EH (cell line): ENCODE data around the gene BCAR3.
A peak's percentile ranks its signal among the peaks of the same experiment; 100 is the strongest.
"Not testable (repeated sequence)": the region's sequence is repeated elsewhere in the genome, so short reads cannot be mapped to it uniquely, and the experiment has no call there.

ENCODE experiments used
- DNase-seq: peaks from one replicate; pipeline ENCODE4 v3.0.0-alpha.2; 2015; ENCODE audit warnings: low read depth

Gene BCAR3

DNA sequence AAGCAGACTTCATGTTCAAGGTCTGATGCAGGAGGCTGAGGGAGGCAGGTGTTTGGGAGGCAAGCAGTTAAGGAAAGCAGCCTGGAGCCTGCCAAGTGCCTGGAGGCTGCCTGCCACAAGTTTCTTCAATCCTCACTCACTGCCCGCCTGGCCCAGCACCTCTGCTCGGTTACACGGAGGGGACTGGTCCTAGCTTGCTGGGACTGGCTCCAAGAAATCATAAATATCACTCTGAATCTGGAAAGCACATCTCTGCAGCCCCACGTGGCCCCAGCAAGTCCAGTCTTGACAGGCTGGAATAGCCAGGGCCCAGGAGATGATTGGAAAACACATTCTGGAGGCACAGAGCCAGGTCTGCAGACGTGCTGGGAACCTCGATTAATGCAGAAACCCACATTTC, 83.9 kb downstream of the BCAR3 start:
- no peak for DNase-seq

DNA sequence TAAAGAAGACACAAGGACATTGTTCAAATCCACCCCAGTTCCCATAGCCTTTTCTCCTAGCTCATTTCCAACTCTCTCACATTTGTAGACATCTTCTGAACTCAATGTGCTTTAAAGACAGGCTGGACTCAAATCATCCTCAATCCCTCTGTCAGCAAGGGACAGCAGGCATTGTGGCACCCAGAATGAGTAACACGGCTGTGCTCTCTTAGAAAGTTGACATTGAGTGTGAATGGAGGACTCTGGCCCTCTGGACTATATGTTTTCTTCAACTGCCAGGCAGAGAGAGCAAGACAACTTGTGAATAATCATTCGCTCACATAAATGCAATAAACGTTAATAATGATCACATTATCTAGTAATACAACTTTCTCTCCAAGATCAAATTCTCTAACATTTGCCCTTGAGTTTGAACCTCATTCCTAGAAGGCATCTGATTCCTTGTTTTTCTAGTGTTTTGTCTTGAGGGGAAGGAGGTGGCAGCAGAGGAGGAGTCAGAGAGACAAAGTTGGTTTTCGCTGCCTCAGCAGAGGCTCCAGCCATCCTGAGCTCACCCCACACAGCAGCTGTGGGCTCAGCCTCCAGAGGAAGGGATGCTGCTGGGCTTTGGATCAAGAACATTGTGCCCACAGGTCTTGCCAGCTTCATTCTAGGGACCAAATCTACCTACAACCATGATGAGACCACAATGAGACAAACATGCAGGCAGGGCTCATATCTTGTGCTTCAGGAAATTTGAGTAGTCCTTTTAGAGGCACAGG, 85.1 kb downstream of the BCAR3 start:
- DNase-seq = no peak

DNA sequence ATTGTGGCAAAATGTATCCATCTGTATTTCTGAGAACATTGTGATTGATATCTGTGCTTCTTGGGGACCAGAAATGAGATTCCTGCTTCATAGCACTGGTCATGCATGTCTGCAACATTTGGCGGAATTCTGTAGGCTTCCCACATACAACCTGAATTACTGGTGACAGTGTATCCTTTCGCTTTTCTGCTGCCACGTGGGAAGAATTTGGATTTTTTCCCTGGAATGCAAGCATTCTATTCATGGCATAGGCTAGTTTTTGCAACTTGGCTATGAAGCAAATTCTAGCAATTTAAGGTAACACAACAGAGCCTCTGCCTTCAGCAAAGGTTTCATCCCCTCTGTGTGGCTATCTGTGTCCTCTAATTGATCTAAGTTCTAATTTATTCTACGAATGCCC, 85.9 kb downstream of the BCAR3 start:
- peak; percentile 51 for DNase-seq

DNA sequence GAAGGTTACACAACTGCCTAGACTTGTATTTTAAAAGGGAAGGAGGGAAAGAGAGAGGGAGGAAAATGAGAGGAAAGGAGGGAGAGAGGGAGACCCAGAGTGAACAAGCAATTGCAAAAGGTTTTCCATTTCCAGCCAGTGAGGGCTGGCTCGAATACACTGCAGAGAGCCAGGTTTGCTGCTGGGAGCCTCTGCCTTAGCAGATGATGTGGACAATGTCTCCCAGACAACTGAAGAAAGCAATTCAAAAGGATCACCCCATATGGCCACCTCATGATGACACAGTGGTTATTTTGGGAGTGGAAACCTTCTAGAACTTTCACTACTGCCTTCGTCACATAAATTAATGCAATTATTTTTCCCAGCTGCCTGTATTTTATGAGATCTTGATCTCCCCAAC, 86.4 kb downstream of the BCAR3 start:
- DNase-seq = peak; percentile 65

DNA sequence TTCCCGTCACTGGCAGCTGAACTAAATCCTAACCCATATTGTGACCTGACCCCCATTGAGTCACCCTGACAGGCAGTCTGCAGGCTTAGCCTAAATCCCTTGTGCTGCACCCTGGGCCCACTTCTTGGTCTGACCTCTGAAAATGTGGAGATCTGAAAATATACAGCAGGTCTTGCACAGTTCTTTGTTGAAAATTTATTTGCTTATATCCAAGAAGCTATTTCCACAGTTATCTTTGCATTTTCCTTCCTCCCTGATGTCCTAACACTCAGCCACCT, 87.1 kb downstream of the BCAR3 start:
- DNase-seq = no peak

DNA sequence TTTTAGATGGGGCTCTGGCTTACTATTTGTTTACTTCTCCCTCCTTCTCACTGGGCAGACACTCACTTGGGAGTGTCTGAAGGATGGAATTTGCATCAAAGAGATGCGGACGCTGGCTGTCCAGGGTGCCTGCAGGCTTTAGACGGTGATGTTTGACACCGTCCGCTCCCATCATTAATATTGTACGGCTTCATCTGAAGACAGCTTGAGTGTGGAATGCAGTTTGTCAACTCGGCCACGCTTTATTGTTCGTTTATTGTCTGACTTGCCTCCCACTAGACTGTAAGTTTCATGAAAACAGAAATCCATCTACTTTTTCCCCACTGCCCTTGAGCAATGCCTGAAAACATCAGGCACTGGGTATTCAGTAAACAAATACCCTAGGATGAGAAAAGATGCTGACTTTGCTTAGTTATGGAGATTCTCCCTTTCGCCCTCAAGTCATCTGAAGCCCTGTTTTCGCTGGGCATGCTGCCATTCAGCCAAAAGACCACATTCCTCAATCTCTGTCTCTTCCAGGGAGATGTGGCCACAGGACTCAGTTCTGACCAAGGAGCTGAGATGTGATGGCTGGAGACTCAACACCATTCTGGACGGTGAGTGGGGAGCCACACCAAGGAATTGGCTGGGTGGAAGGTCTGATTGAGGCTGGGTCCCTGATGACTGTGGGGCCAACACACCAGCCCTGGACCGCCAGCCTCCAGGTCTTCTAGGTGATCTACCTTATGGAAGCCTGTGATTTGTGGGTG, 87.6 kb downstream of the BCAR3 start:
- DNase-seq = peak; percentile 65

DNA sequence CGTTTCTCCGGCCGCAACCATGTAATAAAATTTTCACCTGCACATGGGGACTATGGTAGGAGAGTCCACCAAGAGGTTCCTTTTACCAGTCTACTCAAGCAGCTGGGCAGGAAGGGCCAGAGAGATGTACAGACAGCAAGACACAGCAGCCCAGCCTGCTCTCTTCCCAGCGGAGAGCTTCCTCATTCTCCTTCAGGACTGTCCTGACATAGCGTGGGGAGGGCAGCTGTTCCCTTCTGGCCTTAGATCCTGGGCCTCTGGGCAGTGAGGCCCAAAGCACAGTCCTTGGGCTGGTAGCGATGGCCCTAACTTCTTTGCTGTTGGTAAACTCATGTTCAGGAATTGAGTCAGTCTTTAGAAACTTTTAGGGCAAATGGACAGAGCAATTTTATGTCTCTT, 89.1 kb downstream of the BCAR3 start:
- no peak for DNase-seq

DNA sequence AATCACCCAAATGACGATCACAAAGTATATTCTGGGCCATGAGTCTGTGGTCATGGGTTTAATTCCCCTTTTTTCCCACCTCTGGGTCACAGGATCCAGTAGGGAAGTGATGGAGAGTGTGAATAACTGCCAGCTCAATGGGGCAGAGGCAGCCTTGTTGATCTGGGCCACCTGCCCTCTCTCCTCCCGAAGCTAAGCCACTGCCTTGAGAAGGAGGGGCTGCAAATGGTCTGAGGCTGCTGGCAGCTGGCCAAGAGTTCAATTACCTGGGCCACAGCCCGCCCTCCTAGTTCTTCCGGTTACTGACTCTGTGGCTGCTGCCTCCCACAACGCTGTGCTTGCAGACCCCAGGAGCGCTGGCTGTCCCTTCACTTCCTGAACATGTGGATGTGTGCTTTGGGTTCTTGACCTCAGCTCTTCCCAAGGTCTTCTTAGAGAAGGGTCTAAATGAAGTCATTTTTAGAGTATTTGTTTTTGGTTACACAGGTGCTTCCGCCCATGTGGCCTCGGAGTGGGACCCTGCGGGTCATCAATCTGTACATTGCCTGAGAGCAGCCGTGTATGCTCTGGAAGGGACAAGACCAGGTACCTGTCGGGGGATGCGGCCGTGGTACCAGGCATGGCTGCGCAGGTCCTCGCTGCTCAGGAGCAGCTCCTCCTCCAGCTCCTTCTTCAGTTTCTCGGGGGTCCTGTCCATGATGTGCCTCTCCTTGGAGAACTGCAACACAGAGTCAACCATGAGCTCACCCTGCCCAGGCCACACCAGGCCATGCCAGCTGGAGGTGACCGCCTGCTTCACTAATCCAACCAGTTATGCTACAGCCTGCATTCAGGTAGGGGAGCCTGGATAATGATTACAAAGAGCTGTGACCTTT, 89.7 kb downstream of the BCAR3 start:
- DNase-seq = no peak

DNA sequence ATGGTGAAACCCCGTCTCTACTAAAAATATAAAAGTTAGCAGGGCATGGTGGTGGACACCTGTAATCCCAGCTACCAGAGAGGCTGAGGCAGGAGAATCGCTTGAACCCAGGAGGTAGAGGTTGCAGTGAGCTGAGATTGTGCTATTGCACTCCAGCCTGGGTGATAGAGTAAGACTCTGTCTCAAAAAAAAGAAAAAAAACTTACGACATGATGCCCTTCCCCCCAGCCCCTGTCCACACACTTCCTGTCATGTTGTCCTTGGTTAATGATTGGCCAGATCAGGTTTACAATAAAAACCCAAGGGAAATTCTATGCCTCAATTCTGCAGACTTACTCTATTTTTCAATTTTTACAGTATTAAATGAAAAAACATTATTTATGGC, 90.4 kb downstream of the BCAR3 start:
- DNase-seq = not testable (repeated sequence)

DNA sequence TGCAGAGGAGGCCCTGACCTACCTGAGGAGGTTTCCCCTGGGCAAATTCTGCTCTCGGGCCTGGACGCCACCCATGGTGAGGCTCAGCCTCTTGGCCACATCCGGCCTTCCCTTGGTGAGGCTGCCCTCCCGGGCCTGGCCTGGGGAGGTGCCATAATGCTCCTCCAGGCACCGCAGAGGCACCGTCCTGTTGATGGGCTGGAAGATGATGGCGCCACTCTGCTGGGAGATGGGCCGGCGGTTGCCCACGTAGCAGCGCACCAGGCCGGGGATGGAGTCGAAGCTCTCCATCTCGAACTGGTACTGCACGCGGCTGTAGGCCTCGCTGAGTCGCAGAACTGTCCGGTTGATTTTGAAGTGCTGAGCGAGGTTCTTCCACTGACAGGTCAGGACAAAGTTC, 92.7 kb downstream of the BCAR3 start:
- no peak for DNase-seq

DNA sequence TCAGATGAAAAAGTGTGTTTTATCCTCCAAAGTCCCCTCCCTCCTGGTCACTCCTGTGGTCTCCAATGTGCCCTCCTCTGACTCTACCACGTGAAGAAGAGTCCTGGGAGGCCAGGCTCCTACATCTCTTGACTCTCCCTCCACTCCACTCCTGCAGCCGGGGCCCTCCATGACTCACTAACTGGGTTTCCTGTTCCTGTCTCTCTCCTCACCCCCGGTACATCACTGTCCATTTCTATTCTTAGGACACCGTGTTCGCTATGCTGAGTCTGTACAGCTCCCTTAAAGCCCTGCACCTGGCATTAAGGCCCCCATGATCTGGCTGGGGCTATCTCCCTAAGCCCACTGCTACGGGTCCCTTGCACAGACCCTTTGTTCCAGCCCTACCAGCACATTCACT, 93.4 kb downstream of the BCAR3 start:
- DNase-seq = peak; percentile 64

DNA sequence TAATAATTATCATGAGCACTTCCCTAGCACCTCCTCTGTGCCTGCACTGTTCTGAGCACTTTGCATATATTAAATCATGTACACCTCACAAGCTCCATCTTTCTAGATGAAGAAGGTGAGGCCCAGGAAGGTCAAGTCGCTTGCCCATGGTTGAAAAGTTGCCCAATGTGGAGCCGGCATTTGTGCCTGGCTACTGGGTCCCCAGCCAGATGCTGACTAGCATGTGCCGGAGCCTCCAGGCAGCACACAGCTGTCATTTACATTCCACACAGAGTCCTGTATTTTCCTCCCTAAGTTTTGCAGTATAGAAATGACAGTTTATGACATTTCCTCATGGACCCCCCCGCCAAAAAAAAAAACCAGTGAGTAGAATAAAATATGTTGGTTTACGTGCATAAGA, 94.3 kb downstream of the BCAR3 start:
- DNase-seq = no peak

DNA sequence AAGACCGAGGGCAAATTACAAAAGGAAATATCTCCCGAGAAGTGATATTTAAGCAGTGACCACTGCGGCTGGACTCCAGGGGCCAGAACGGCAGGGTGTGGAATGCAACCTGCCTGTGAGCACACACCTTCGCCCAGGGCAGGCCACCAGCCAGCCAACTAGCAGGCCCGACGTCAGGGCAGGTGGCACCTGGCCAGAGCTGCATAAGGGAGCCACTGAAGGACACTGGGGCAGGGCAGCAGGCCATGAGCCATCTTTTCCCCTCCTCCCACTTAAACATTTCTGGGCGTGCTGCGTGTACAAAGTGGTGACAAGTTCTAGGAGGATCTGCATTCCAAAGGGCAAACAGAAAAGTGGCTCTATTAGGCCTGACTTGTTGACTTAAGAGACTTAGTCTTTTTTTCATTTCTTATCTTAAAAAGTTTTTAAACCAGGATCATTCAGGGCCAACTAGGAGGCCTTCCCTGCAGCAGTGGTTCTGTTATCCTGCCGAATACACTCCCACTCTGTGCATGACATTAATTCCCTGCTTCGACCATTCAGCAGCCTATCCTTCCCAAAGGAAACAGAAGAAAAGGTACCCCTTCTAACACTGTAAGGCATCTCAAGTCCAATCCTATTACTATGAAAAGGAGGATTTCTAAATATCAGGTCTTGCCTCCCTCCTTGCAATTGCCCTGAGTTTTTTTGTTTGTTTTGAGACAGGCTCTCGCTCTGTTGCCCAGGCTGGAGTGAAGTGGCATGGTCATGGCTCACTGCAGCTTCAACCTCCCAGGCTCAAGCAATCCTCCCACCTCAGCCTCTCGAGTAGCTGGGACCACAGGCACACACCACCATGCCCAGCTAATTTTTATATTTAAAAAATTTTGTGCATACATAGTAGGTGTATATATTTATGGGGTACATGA, 96.3 kb downstream of the BCAR3 start:
- DNase-seq = peak; percentile 78

DNA sequence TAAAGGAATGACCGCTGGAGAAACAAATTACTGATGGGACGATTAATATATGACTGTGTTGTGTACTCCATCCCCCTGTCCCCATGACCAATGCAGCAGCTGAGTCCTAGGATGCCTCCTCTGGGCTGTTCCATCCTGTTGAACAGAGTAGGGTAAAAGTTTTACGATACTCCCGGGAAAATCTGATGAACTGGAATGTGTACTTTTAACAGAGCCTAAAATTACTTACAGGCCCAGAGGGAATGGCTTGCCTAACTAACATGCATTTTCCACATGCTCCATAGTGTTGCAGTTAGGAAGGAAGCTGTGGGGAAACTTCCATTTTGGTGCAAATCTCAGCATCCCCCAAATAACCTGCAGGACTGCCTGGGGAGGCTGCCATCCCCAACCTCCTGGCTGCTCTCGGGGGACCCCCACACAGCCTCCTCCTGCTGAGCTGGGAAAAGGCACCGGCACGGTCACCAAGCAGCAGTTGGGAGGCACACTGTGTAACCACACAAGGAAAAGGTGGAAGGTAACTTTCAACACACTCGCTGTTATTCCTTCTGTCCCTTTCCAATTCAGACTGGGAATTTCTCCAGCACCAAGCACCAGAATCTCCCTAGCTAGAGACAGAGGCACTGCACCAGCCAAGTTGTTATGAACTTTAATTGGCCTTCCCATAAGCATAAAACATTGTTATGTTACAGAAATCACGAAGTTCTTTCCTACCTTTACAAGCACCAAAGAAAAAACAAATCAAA, 97.2 kb downstream of the BCAR3 start:
- DNase-seq = peak; percentile 77

DNA sequence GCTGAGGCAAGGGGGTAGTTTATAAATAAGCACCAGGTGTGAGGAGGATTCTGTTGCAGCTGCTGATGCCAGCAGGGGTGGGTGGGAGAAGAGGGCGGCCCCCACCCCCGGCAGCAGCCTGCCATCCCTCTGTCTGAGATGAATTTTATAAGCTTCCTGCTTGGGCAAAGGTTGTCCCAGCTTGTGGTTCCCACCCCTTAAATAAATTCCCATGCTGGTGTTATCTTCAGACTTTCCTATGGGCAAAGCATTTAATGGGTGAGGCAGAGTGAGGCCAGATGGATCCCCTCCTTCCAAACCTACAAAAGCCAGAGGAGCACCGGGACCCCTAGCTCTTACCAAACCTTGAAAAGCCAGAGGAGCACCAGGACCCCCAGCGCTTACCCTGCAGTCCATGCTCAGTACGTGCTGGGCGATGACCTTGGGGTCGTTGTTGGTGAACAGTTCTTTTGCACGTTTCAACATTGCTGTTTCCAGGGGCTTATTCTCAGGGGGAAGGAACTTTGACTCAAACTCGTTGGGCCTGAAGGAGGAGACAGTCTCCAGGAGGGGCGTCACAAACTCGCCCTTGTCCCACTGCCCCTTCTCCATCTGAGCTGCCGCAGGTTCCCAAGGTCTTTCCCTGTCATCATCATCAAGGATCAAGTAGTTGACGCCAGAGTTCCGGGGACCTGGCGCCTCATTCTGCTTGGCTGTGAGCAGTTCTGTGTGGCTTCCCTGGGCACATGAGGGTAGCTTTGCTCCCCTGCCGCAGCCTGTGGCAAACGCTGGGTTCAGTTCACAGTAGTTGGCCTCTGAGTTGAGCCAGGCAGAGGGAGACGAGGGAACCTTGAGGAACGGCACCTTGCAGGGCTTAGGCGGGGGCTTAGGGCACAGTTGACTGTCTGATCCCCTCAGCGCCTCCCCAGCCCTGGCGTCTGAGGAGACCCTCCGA, 99.5 kb downstream of the BCAR3 start:
- DNase-seq = no peak

DNA sequence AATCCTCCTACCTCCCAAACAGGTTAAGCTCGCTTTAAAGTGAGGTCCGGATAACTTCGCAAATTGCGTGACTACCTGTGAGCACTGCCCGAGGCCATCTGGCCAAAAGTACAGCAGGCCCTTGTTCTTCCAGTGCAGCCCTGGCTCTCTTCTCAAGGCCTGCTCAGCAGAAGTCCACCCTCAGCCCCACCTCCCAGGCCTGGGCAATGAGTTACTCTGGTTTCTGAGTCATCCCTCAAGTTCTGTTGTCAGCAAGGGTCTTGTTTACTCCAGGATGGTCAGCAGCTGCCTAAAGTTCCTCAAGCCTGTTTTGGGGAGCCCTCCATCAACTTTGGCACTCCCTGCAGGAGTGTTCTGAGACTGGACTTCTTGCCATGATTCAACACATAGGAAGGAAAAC, 101.7 kb downstream of the BCAR3 start:
- peak; percentile 90 for DNase-seq

DNA sequence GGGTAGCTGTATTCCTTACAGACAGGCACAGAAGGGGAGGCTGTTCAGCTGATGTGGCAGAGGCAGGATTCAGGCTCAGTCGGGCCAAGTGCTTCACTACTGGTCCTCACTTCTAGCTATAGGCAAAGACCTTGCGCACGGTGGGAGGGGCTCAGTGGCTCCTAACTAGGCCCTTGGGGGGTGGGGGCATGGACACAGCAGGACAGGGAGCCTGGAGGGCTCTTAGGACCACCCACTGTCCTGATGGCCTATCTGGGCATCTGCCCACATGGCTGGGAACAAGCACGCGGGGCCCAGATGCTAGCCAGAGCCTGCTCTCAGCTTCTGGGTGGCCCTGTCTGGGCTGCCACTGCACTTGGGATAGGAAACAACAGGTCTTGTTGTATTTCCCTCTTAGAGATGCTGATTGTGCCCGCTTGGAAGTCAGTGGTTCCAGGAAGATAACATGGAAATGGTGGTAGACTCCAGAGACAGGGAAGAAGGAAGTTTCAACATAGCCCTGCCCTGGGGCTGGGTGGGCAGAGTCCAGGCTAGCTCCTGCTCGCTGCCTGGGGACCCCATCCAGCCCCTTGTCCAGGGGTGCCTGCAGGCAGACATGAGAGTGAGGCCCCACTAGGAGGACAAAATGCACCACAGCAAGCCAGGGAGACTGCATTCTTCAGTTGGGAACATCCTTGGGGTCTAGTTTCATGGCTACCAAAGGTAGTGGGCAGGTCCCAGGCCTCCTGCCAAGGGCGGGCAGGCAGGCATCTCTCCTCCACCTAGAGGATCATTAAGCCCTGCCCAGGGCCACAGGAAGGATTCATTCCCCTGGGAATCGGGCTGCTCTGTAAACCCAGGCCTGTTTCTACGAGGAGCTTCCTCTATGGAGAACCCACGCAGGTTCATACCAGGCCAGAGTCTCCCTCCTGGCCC, 102.5 kb downstream of the BCAR3 start:
- DNase-seq = no peak

DNA sequence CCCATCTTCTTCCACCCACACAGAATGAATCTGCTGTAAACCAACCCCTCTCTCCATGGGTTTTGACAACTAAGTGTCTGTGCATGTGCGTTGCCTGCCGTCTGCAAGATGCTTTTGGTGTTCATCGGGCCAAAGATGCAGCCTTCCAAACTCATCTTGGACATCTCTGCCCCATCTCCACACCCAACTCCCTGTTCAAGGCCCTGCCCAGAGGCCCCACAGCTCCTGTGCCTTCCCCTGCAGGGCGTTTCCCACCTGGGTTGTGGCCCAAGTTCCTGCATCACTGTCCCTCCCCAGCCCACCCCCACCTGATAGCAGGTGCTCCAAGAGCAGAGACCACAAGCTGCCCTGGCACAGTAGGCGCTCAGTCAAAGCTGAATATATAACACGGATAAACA, 103.2 kb downstream of the BCAR3 start:
- DNase-seq = no peak
